ENCODE measurements around the gene SPCS3.
"Not testable (repeated sequence)": the region's sequence is repeated elsewhere in the genome, so short reads cannot be mapped to it uniquely, and the experiment has no call there.

SPCS3 gene

GRCh38 chr4:176306837-176307665 lies 12.7 kb upstream of the SPCS3 start:
- no peak for DNase-seq (ENCODE audit: low read depth)

DNA sequence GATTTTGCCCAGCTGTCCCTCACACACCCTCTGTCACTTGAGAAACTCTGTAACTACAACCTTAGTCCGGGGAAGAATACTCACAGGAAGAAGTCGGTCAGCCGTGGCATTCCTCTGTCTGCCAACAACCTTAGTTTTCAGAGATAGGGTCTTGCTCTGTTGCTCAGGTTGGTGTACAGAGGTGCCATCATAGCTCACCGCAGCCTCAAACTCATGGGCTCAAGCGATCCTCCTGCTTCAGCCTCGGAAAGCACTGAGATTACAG lies 12.2 kb upstream of the SPCS3 start:
- no peak for DNase-seq (ENCODE audit: low read depth)

DNA sequence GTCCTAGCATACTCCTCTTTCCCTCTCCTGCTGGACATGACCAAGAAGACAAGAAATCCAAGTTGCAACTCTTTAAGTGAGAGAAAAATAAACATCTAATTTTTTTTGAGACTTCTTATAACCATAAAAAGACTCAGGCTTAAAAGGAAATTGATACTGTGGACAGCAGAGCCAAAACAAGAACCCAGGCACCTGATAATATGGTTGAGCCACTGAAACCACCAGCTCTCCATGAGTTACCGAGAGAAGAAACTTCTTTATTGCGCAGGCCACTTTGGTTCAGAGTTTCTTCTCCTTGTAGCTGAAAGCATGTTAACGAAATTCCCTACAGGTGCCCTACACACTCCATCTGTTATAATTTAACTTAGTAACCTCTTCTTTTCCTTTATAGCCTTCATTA lies 11.3 kb upstream of the SPCS3 start:
- no peak for DNase-seq (ENCODE audit: low read depth)

- DNase-seq (ENCODE audit: low read depth), result no peak
These were observed 10.7 kb upstream of the SPCS3 start for GRCh38 chr4:176309046-176309445.

- DNase-seq (ENCODE audit: low read depth), result no peak
These were observed 10.0 kb upstream of the SPCS3 start for GRCh38 chr4:176309772-176310171.

- DNase-seq (ENCODE audit: low read depth), result no peak
These were observed 6.0 kb upstream of the SPCS3 start for GRCh38 chr4:176313596-176314336.

DNA sequence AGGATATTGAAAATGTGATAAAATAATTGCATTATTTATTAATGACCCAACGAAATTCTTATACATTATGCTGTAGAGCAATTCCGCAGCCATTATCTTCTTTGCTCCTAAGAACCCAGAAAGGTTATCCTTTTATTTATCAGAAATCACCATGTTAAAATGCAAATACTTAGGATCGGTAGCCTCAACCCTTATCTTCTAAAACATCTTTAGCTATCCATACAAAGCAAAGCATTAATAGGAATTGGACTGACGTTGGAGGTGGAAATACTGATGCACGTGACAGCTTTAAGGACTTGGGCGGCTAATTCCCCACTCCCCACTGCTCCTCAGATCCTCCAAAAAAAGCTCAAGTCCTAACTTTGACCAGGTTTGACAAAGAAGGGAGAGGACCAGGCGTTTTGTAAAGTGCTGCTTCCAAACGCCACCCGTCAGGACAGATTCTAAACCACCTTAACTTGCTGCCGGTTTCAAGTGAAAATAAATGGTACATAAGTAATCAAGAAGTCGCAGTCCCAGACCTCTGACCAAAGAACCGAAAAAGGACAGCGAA lies 539 bp upstream of the SPCS3 start:
- DNase-seq (ENCODE audit: low read depth), result no peak

- DNase-seq (ENCODE audit: low read depth), result peak; percentile 83
These were observed 692 bp downstream of the SPCS3 start for GRCh38 chr4:176320340-176320975.

- no peak for DNase-seq (ENCODE audit: low read depth)
These were observed 1.2 kb downstream of the SPCS3 start for GRCh38 chr4:176320976-176321361.

DNA sequence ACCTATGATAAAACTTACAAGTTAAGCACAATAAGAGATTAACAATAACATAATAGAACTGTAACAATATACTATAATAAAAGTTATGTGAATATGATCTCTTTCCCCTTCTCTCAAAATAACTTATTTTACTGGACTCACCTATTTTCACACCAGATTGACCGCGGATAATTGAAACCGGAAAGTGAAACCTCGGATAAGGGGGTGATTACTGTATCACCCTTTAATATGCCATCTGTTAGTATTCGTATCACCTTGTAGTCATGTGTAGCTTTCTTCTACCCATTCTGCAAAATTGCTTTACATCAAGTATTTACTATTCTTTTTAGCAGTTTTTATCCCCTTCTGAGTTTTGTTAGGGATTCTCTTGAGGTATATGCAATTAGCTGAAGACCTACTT lies 1.8 kb downstream of the SPCS3 start:
- no peak for DNase-seq (ENCODE audit: low read depth)

GRCh38 chr4:176323511-176324160 lies 3.9 kb downstream of the SPCS3 start:
- no peak for DNase-seq (ENCODE audit: low read depth)

GRCh38 chr4:176324876-176325275 lies 5.1 kb downstream of the SPCS3 start:
- DNase-seq (ENCODE audit: low read depth), result not testable (repeated sequence)

- DNase-seq (ENCODE audit: low read depth), result no peak
These were observed 13.3 kb downstream of the SPCS3 start for GRCh38 chr4:176333076-176333475.

GRCh38 chr4:176334066-176334465 lies 14.3 kb downstream of the SPCS3 start:
- no peak for DNase-seq (ENCODE audit: low read depth)

- no peak for DNase-seq (ENCODE audit: low read depth)
These were observed 15.7 kb downstream of the SPCS3 start for GRCh38 chr4:176335421-176335820.

DNA sequence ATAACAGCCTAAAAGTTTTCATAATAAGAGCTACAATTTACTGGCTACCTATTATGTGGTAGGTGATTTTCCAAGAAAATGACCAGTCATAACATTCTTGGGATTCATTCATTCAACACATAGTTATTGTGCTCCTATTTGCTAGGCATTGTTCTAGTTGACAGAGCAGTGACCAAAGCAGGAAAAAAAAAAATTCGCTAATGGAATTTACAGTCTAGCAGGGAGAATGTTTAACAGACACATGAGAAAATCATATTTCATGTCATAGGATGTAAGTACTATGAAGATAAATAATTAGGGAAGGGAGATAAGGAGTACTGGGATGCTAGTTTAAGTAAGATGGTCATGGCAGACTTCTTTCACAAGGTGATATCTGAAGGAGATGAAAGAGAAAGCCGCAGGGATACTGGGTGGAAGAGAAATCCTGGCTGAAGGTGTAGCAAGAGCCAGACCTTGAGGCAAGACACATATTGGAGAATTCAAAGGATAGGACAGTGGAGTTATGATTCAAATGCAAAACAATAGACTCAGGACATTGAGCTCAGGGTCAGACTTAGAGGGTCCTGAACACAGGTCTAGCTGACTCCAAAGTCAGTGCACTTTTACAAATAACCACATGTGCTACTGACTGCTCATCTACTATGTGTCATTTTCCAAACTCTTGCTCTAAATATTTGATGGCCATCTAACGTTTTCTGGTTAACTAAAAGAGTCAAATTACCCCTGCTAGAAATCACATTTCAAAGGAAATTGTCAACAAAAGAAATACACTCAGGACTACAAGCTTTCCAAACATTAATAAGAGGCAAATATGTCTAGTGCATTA lies 20.4 kb downstream of the SPCS3 start:
- no peak for DNase-seq (ENCODE audit: low read depth)

- no peak for DNase-seq (ENCODE audit: low read depth)
These were observed 21.3 kb downstream of the SPCS3 start for GRCh38 chr4:176340871-176341685.

DNA sequence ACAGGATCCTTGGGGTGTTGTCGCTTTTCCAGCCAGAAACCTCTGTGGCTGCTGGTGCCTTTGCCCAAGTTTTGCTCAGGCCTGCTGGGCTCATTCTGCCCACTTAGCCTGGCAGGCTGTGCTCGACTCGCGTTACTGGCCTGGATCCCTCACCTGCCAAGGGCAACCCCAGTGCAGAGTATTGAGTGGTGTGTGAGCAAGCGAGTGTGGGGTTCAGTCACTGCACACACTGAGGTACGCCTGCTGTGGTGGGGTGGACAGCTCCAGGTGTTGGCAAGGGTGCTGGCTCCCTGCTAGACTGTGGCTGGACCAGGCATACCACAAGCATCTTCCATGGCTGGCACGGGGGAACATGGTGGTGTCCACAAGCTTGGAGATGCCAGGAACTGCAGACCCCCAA lies 22.6 kb downstream of the SPCS3 start:
- no peak for DNase-seq (ENCODE audit: low read depth)

DNA sequence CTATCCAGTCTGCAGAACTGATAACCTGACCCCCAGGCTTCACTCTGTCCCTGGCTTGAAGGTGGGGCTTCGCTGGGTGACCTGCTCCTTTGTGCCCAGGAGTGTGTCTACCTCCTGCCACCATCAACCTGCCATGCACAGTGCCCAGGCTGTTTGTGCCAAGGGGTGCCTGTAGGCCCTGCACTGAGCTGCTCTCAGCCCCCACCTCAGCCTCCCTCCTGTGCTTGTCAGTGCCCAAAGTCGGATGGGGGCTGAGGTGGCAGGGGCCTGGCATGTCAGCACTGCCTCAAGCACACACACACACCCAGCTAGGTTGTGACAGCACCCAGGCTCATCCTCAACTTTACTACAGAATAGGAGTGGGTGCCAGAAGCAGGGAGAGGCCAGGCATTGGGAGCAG lies 23.5 kb downstream of the SPCS3 start:
- DNase-seq (ENCODE audit: low read depth), result no peak

DNA sequence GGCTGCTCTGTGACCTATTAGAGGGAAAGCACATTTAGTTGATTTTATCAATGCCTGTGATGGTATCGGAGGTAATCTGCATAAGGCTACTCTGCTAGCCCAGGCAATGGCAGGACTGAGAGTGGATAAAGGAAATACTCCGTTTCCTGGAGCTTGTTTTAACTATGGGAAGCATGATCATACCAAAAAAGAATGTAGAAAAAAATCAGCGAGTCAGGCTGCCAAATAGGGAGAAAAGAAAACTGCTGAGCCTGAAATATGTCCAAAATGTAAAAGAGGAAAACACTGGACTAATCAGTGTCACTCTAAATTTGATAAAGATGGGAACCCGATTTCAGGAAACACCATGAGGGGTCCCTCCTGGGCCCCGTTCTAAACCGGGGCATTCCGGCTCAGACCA lies 25.6 kb downstream of the SPCS3 start:
- not testable (repeated sequence) for DNase-seq (ENCODE audit: low read depth)

- not testable (repeated sequence) for DNase-seq (ENCODE audit: low read depth)
These were observed 27.1 kb downstream of the SPCS3 start for GRCh38 chr4:176346836-176347235.
